ENCODE results near the gene FAM117A. TPM values are rescaled to one million over a fixed set of nuclear protein-coding genes. Genes with fewer than 3 reads are reported as not detected.

FAM117A gene
- total RNA-seq, 1 donor from 2014 or later, result 5.2 TPM

- Histone ChIP-seq H3K4me1 (ENCODE audit: control insufficient read depth in 3 of 3, insufficient read depth in 3 of 3, low read length in 3 of 3) (peaks cover 16 to 39% (median 31%) of the 10 kb centered on the region in 3 donors), H3K27ac (ENCODE audit: low read depth, low read length) (no peak overlapping the region)
Observed at GRCh38 chr17:49784636-49785035, 20.7 kb upstream of the FAM117A start.

GRCh38 chr17:49783791-49784190, 19.9 kb upstream of the FAM117A start:
- H3K27me3 ChIP-seq (ENCODE audit: control insufficient read depth in 3 of 3, insufficient read depth in 3 of 3, low read length in 3 of 3), result no peaks in the 10 kb centered on the region
- H3K4me1 ChIP-seq (ENCODE audit: control insufficient read depth in 3 of 3, insufficient read depth in 3 of 3, low read length in 3 of 3), result peaks cover 13 to 42% (median 27%) of the 10 kb centered on the region in 3 donors
- H3K36me3 ChIP-seq (ENCODE audit: control insufficient read depth in 3 of 3, insufficient read depth in 3 of 3, low read length in 3 of 3), result no peaks in the 10 kb centered on the region
- H3K27ac ChIP-seq (ENCODE audit: low read depth, low read length), result peak overlapping the region; percentile 46
- H3K9ac ChIP-seq (ENCODE audit: low read depth in 1 of 3, low read length in 3 of 3), result peak overlapping the region in 1 of 3 donors; percentile 47
- no peaks in the 10 kb centered on the region for H3K9me3 ChIP-seq (ENCODE audit: control insufficient read depth in 3 of 3, low read length in 3 of 3)
- no peak overlapping the region for H3K4me3 ChIP-seq (ENCODE audit: low read length in 3 of 3)

More at GRCh38 chr17:49784636-49785035, 20.7 kb upstream of the FAM117A start:
- Histone ChIP-seq H3K9ac (ENCODE audit: low read depth in 1 of 3, low read length in 3 of 3) (peak overlapping the region in 1 of 3 donors; percentile 28), H3K27me3 (ENCODE audit: control insufficient read depth in 3 of 3, insufficient read depth in 3 of 3, low read length in 3 of 3) (no peaks in the 10 kb centered on the region), H3K36me3 (ENCODE audit: control insufficient read depth in 3 of 3, insufficient read depth in 3 of 3, low read length in 3 of 3) (no peaks in the 10 kb centered on the region), H3K4me3 (ENCODE audit: low read length in 3 of 3) (no peak overlapping the region), H3K9me3 (ENCODE audit: control insufficient read depth in 3 of 3, low read length in 3 of 3) (no peaks in the 10 kb centered on the region)

- Histone ChIP-seq H3K36me3 (ENCODE audit: control insufficient read depth in 3 of 3, insufficient read depth in 3 of 3, low read length in 3 of 3) (no peaks in the 10 kb centered on the region), H3K4me1 (ENCODE audit: control insufficient read depth in 3 of 3, insufficient read depth in 3 of 3, low read length in 3 of 3) (peaks cover 13 to 39% (median 27%) of the 10 kb centered on the region in 3 donors), H3K9ac (ENCODE audit: low read depth in 1 of 3, low read length in 3 of 3) (peak overlapping the region; percentile 14 to 58 (median 47)), H3K27me3 (ENCODE audit: control insufficient read depth in 3 of 3, insufficient read depth in 3 of 3, low read length in 3 of 3) (no peaks in the 10 kb centered on the region), H3K4me3 (ENCODE audit: low read length in 3 of 3) (peak overlapping the region in 1 of 3 donors; percentile 57), H3K9me3 (ENCODE audit: control insufficient read depth in 3 of 3, low read length in 3 of 3) (no peaks in the 10 kb centered on the region), H3K27ac (ENCODE audit: low read depth, low read length) (peak overlapping the region; percentile 37)
Observed at GRCh38 chr17:49783071-49783715, 19.3 kb upstream of the FAM117A start.

- H3K4me3 ChIP-seq (ENCODE audit: low read length in 3 of 3), result no peak overlapping the region
- peaks cover 16 to 41% (median 33%) of the 10 kb centered on the region in 3 donors for H3K4me1 ChIP-seq (ENCODE audit: control insufficient read depth in 3 of 3, insufficient read depth in 3 of 3, low read length in 3 of 3)
- no peaks in the 10 kb centered on the region for H3K36me3 ChIP-seq (ENCODE audit: control insufficient read depth in 3 of 3, insufficient read depth in 3 of 3, low read length in 3 of 3)
- no peak overlapping the region for H3K9ac ChIP-seq (ENCODE audit: low read depth in 1 of 3, low read length in 3 of 3)
- peak overlapping the region; percentile 23 for H3K27ac ChIP-seq (ENCODE audit: low read depth, low read length)
- no peaks in the 10 kb centered on the region for H3K27me3 ChIP-seq (ENCODE audit: control insufficient read depth in 3 of 3, insufficient read depth in 3 of 3, low read length in 3 of 3)
- H3K9me3 ChIP-seq (ENCODE audit: control insufficient read depth in 3 of 3, low read length in 3 of 3), result no peaks in the 10 kb centered on the region
Observed at GRCh38 chr17:49779739-49780231, 15.9 kb upstream of the FAM117A start.

- Histone ChIP-seq H3K9me3 (ENCODE audit: control insufficient read depth in 3 of 3, low read length in 3 of 3) (no peaks in the 10 kb centered on the region), H3K36me3 (ENCODE audit: control insufficient read depth in 3 of 3, insufficient read depth in 3 of 3, low read length in 3 of 3) (no peaks in the 10 kb centered on the region), H3K9ac (ENCODE audit: low read depth in 1 of 3, low read length in 3 of 3) (no peak overlapping the region), H3K27ac (ENCODE audit: low read depth, low read length) (peak overlapping the region; percentile 23), H3K27me3 (ENCODE audit: control insufficient read depth in 3 of 3, insufficient read depth in 3 of 3, low read length in 3 of 3) (no peaks in the 10 kb centered on the region), H3K4me3 (ENCODE audit: low read length in 3 of 3) (no peak overlapping the region), H3K4me1 (ENCODE audit: control insufficient read depth in 3 of 3, insufficient read depth in 3 of 3, low read length in 3 of 3) (peaks cover 16 to 40% (median 31%) of the 10 kb centered on the region in 3 donors)
Observed at GRCh38 chr17:49779156-49779738, 15.3 kb upstream of the FAM117A start.

- H3K36me3 ChIP-seq (ENCODE audit: control insufficient read depth in 3 of 3, insufficient read depth in 3 of 3, low read length in 3 of 3), result no peaks in the 10 kb centered on the region
Observed at GRCh38 chr17:49777563-49777962, 13.6 kb upstream of the FAM117A start.

GRCh38 chr17:49776551-49777300, 12.8 kb upstream of the FAM117A start:
- no peak overlapping the region for H3K4me3 ChIP-seq (ENCODE audit: low read length in 3 of 3)
- H3K9me3 ChIP-seq (ENCODE audit: control insufficient read depth in 3 of 3, low read length in 3 of 3), result no peaks in the 10 kb centered on the region
- H3K4me1 ChIP-seq (ENCODE audit: control insufficient read depth in 3 of 3, insufficient read depth in 3 of 3, low read length in 3 of 3), result peaks cover 9 to 24% (median 16%) of the 10 kb centered on the region in 3 donors
- H3K36me3 ChIP-seq (ENCODE audit: control insufficient read depth in 3 of 3, insufficient read depth in 3 of 3, low read length in 3 of 3), result no peaks in the 10 kb centered on the region
- H3K27me3 ChIP-seq (ENCODE audit: control insufficient read depth in 3 of 3, insufficient read depth in 3 of 3, low read length in 3 of 3), result no peaks in the 10 kb centered on the region
- H3K9ac ChIP-seq (ENCODE audit: low read depth in 1 of 3, low read length in 3 of 3), result no peak overlapping the region
- H3K27ac ChIP-seq (ENCODE audit: low read depth, low read length), result no peak overlapping the region

More at GRCh38 chr17:49777563-49777962, 13.6 kb upstream of the FAM117A start:
- Histone ChIP-seq H3K27me3 (ENCODE audit: control insufficient read depth in 3 of 3, insufficient read depth in 3 of 3, low read length in 3 of 3) (no peaks in the 10 kb centered on the region), H3K9ac (ENCODE audit: low read depth in 1 of 3, low read length in 3 of 3) (no peak overlapping the region), H3K4me3 (ENCODE audit: low read length in 3 of 3) (no peak overlapping the region), H3K9me3 (ENCODE audit: control insufficient read depth in 3 of 3, low read length in 3 of 3) (no peaks in the 10 kb centered on the region), H3K27ac (ENCODE audit: low read depth, low read length) (no peak overlapping the region), H3K4me1 (ENCODE audit: control insufficient read depth in 3 of 3, insufficient read depth in 3 of 3, low read length in 3 of 3) (peaks cover 9 to 24% (median 17%) of the 10 kb centered on the region in 3 donors)

- no peaks in the 10 kb centered on the region for H3K27me3 ChIP-seq (ENCODE audit: control insufficient read depth in 3 of 3, insufficient read depth in 3 of 3, low read length in 3 of 3)
- no peak overlapping the region for H3K27ac ChIP-seq (ENCODE audit: low read depth, low read length)
- peaks cover 9 to 24% (median 16%) of the 10 kb centered on the region in 3 donors for H3K4me1 ChIP-seq (ENCODE audit: control insufficient read depth in 3 of 3, insufficient read depth in 3 of 3, low read length in 3 of 3)
- no peak overlapping the region for H3K4me3 ChIP-seq (ENCODE audit: low read length in 3 of 3)
- no peaks in the 10 kb centered on the region for H3K36me3 ChIP-seq (ENCODE audit: control insufficient read depth in 3 of 3, insufficient read depth in 3 of 3, low read length in 3 of 3)
- H3K9ac ChIP-seq (ENCODE audit: low read depth in 1 of 3, low read length in 3 of 3), result no peak overlapping the region
- no peaks in the 10 kb centered on the region for H3K9me3 ChIP-seq (ENCODE audit: control insufficient read depth in 3 of 3, low read length in 3 of 3)
Observed at GRCh38 chr17:49775546-49776260, 11.8 kb upstream of the FAM117A start.

- peaks cover 0 to 3% (median 0%) of the 10 kb centered on the region in 3 donors for H3K27me3 ChIP-seq (ENCODE audit: control insufficient read depth in 3 of 3, insufficient read depth in 3 of 3, low read length in 3 of 3)
- H3K27ac ChIP-seq (ENCODE audit: low read depth, low read length), result no peak overlapping the region
Observed at GRCh38 chr17:49766918-49767530, 3.1 kb upstream of the FAM117A start.

More at GRCh38 chr17:49766918-49767530, 3.1 kb upstream of the FAM117A start:
- Histone ChIP-seq H3K4me3 (ENCODE audit: low read length in 3 of 3) (no peak overlapping the region), H3K9ac (ENCODE audit: low read depth in 1 of 3, low read length in 3 of 3) (no peak overlapping the region), H3K36me3 (ENCODE audit: control insufficient read depth in 3 of 3, insufficient read depth in 3 of 3, low read length in 3 of 3) (no peaks in the 10 kb centered on the region), H3K9me3 (ENCODE audit: control insufficient read depth in 3 of 3, low read length in 3 of 3) (no peaks in the 10 kb centered on the region), H3K4me1 (ENCODE audit: control insufficient read depth in 3 of 3, insufficient read depth in 3 of 3, low read length in 3 of 3) (peaks cover 7 to 20% (median 8%) of the 10 kb centered on the region in 3 donors)
